Astrocyte of the cerebellum (primary cell): Measurements from ENCODE around the gene NXF1.
"Not testable (repeated sequence)": the region's sequence is repeated elsewhere in the genome, so short reads cannot be mapped to it uniquely, and the experiment has no call there.

Experiments used
- DNase-seq: peaks from one replicate; pipeline ENCODE4 v3.0.0-alpha.2; 2011; ENCODE audit warnings: low read depth
- H3K4me3 ChIP-seq: 2 replicates; pipeline ENCODE4 v1.5.1; 2011; ENCODE audit warnings: mild to moderate bottlenecking, low read depth, low read length, moderate library complexity
- CTCF ChIP-seq: IDR thresholded peaks from 2 replicates; pipeline ENCODE4 v1.5.1; 2012; ENCODE audit warnings: low read length, low read depth, moderate library complexity, mild to moderate bottlenecking; ENCODE audit errors: missing control alignments
- in situ Hi-C: cut with HindIII; loops from 2 replicates; pipeline ENCODE4 v1.10.0; 2017; ENCODE audit warnings: low sequenced_read_pairs

Gene NXF1

GRCh38 chr11:62830904-62831519 is 25.8 kb upstream of the NXF1 start:
- peak overlapping the region; percentile 92 for H3K4me3 ChIP-seq
- no peak for DNase-seq
- in situ Hi-C loops = no loop called here
- no peak for TF ChIP-seq CTCF

DNA sequence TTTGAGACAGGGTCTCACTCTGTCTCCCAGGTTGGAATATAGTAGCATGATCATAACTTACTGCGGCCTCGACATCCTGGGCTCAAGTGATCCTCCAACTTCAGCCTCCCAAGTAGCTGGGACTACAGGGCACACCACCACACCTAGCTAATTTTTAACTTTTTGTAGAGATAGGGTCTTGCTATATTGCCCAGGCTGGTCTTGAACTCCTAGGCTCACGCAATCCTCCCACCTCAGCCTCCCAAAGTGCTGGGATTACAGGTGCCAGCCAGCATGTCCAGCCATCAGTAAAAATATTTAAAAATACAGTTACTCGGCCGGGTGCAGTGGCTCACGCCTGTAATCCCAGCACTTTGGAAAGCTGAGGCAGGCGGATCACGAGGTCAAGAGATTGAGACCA is 22.9 kb upstream of the NXF1 start:
- H3K4me3 ChIP-seq, in situ Hi-C loops, DNase-seq: not testable (repeated sequence)

DNA sequence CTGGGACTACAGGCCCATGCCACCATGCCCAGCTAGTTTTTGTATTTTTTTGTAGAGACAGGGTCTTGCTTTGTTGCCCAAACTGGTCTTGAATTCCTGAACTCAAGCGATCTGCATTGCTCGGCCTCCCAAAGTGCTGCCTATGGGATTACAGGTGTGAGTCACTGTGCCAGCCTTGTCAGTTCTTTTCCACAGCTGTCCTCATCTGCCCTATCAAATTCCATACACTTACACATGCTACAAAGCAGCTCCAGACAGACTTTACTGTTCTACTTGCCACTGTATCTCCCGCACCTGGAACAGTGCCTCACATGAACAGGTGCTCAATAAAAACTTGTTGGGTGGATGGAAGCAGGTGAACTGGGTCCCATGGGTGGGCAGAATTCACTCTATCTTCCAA is 18.4 kb upstream of the NXF1 start:
- TF ChIP-seq CTCF = no peak
- no peak for DNase-seq
- in situ Hi-C loops = no loop called here
- no peak overlapping the region for H3K4me3 ChIP-seq

GRCh38 chr11:62817129-62817528 is 11.9 kb upstream of the NXF1 start:
- no peak for DNase-seq
- no peak for TF ChIP-seq CTCF
- no peak overlapping the region for H3K4me3 ChIP-seq
- in situ Hi-C loops = no loop called here

DNA sequence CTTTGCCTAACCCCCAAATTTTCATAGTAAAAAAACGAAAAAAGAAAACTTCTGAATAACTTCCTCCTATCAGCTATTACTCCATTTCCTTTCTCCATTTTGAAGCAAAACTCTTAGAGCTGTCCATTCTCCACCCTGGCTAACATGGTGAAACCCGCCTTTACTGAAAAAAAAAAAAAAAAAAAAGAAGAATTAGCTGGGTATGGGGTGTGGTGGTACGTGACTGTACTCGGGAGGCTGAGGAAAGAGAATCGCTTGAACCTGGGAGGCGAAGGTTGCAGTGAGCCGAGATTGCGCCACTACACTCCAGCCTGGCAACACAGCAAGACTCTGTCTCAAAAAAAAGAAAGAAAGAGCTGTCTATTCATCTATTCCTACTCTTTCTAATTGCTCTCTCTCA is 11.3 kb upstream of the NXF1 start:
- in situ Hi-C loops = no loop called here
- no peak overlapping the region for H3K4me3 ChIP-seq
- no peak for TF ChIP-seq CTCF
- DNase-seq = no peak

GRCh38 chr11:62811659-62812058 is 6.4 kb upstream of the NXF1 start:
- no peak overlapping the region for H3K4me3 ChIP-seq
- in situ Hi-C loops = no loop called here
- no peak for TF ChIP-seq CTCF
- no peak for DNase-seq

DNA sequence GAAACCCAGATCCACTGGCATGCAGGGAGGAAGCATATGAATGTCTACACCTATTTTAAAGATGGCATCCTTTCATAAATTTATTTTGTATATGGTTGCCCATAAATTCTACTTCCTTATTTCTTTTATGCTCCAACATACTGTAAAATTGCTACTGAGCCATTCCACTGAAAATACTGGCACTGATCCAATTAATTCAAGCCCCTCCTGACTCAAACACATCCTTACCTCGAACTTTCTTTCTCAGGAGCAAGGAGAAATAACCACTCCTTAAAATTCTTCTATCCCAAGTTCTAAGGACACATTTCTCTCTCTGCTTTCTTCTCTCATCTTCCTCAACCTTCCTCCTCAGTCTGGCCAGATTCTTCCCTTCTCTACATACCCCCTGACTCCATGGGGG is 5.5 kb upstream of the NXF1 start:
- DNase-seq = no peak
- no peak for TF ChIP-seq CTCF
- no peak overlapping the region for H3K4me3 ChIP-seq
- in situ Hi-C loops = no loop called here
